Prostate gland (tissue), 2 donors: ENCODE measurements around the gene FAM89A.
"Not testable (repeated sequence)": the region's sequence is repeated elsewhere in the genome, so short reads cannot be mapped to it uniquely, and the experiment has no call there.

ENCODE experiments used
- POLR2A ChIP-seq: fragments of 450-650 bp; IDR thresholded peaks from one replicate; pipeline ENCODE4 v1.6.1; 2016; ENCODE audit warnings: antibody characterized with exemption, mild to moderate bottlenecking
- TF ChIP-seq, protein P1 (sequence below), 4 experiments: fragments of 200-600 bp in 2 of 4; fragments of 450-650 bp in 2 of 4; sonication (generic) in 2 of 4; IDR thresholded peaks; 1 replicate in 3 of 4; 2 replicates in 1 of 4; pipeline ENCODE4 v1.5.1; 2016 to 2019; ENCODE audit warnings: antibody characterized with exemption in 4 of 4, mild to moderate bottlenecking in 2 of 4, moderate library complexity in 2 of 4

- TF ChIP-seq, protein P1, sequence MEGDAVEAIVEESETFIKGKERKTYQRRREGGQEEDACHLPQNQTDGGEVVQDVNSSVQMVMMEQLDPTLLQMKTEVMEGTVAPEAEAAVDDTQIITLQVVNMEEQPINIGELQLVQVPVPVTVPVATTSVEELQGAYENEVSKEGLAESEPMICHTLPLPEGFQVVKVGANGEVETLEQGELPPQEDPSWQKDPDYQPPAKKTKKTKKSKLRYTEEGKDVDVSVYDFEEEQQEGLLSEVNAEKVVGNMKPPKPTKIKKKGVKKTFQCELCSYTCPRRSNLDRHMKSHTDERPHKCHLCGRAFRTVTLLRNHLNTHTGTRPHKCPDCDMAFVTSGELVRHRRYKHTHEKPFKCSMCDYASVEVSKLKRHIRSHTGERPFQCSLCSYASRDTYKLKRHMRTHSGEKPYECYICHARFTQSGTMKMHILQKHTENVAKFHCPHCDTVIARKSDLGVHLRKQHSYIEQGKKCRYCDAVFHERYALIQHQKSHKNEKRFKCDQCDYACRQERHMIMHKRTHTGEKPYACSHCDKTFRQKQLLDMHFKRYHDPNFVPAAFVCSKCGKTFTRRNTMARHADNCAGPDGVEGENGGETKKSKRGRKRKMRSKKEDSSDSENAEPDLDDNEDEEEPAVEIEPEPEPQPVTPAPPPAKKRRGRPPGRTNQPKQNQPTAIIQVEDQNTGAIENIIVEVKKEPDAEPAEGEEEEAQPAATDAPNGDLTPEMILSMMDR (IDR thresholded peaks at IDR 0.05), result not testable (repeated sequence)
- not testable (repeated sequence) for TF ChIP-seq POLR2A
These were observed 17.5 kb downstream of the FAM89A start for GRCh38 chr1:231022543-231022942.
